Uterus (tissue), 4 donors: ENCODE measurements around the gene B4GALNT3. TPM values are rescaled to one million over a fixed set of nuclear protein-coding genes. Genes with fewer than 3 reads are reported as not detected.
A peak's percentile ranks its signal among the peaks of the same experiment; 100 is the strongest.

ENCODE experiments used
- DNase-seq, 2 donors: peaks; one replicate each; pipeline ENCODE4 v3.0.0-alpha.2; 2019 to 2020
- H3K27ac ChIP-seq, 2 donors: fragments of 200-600 bp; sonication (generic); 1 replicate in 1 of 2; 2 replicates in 1 of 2; pipeline ENCODE4 v1.5.1; 2016 to 2018
- H3K27me3 ChIP-seq, 2 donors: fragments of 200-600 bp; sonication (generic); one replicate each; pipeline ENCODE4 v1.5.1; 2018 to 2019; ENCODE audit warnings: control low read depth in 1 of 2
- H3K36me3 ChIP-seq, 2 donors: fragments of 200-600 bp; sonication (generic); one replicate each; pipeline ENCODE4 v1.5.1; 2019; ENCODE audit warnings: control low read depth in 1 of 2
- H3K4me1 ChIP-seq, 2 donors: fragments of 200-600 bp; sonication (generic); one replicate each; pipeline ENCODE4 v1.5.1; 2018 to 2019; ENCODE audit warnings: control low read depth in 1 of 2
- H3K4me3 ChIP-seq, 2 donors: fragments of 200-600 bp; sonication (generic); 1 replicate in 1 of 2; 2 replicates in 1 of 2; pipeline ENCODE4 v1.5.1; 2018 to 2019; ENCODE audit warnings: mild to moderate bottlenecking in 1 of 2
- H3K9me3 ChIP-seq, 2 donors: fragments of 200-600 bp; sonication (generic); one replicate each; pipeline ENCODE4 v1.5.1; 2019; ENCODE audit warnings: control low read depth in 1 of 2
- POLR2A ChIP-seq, 2 donors: fragments of 450-650 bp; IDR thresholded peaks; one replicate each; pipeline ENCODE4 v1.6.1; 2016; ENCODE audit warnings: antibody characterized with exemption in 2 of 2, mild to moderate bottlenecking in 1 of 2, moderate library complexity in 1 of 2
- intact Hi-C: fragments of 100-400 bp; cut with DNase I; formaldehyde crosslinking; loops from one replicate; pipeline ENCODE4 v1.15.1; 2023; ENCODE audit warnings: low total_unique reads
- total RNA-seq, 4 donors: library from RNA; depleted of rRNA in 3 of 4; stranded (reverse); fragments of >200 nt in 3 of 4; gene quantifications; one replicate each; pipeline versions ENCODE4 v1.1.0 to v1.2.4, GENCODE V29; 2014 to 2023
- TF ChIP-seq, protein P1 (sequence below), 4 experiments: fragments of 200-600 bp in 2 of 4; fragments of 450-650 bp in 2 of 4; sonication (generic) in 2 of 4; IDR thresholded peaks; one replicate each; pipeline ENCODE4 v1.5.1; 2016 to 2019; ENCODE audit warnings: antibody characterized with exemption in 4 of 4, mild to moderate bottlenecking in 2 of 4, moderate library complexity in 1 of 4
- donor health status: DM: yes; HTN: yes; CAD: no.

Gene B4GALNT3
- total RNA-seq, 4 donors from 2014 or later = 2.2 to 29.2 (median 3.1) TPM

DNA sequence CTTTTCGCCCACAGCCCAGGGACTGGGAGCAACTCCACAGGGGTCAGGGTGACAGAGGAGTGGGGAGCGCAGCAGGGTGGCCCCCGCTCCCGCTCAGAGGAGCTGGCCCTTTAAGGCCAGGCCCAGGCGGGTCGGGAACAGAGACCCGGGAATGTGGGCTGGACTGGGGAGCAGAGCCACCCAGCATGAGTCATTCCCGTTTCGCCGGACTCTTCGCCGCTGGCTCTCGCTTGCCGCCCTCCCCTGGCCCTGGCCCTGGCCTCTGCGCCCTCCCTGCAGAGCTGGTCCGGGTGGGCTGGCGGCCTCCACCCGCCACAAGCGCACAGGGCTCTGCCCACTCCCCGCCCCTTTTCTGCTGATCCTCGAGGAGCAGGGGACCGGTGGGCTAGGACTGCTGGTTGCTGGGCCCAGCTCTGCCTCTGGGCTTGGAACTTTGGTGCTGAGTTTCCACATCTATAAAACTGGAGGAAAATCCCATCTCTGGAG lies 110.7 kb downstream of the B4GALNT3 start:
- Histone ChIP-seq H3K4me3 (peak overlapping the region; percentile 46 to 53), H3K27ac (peak overlapping the region; percentile 87 to 92), H3K4me1 (no peaks in the 10 kb centered on the region), H3K36me3 (no peaks in the 10 kb centered on the region), H3K9me3 (no peaks in the 10 kb centered on the region), H3K27me3 (no peaks in the 10 kb centered on the region)
- DNase-seq = peak; percentile 80
- intact Hi-C loops = loop anchor here (5.0 to 10.0 kb wide), 2 partner anchors 182 to 1034 kb away; partner anchors contain the start of gene WNK1
- TF ChIP-seq, protein P1, sequence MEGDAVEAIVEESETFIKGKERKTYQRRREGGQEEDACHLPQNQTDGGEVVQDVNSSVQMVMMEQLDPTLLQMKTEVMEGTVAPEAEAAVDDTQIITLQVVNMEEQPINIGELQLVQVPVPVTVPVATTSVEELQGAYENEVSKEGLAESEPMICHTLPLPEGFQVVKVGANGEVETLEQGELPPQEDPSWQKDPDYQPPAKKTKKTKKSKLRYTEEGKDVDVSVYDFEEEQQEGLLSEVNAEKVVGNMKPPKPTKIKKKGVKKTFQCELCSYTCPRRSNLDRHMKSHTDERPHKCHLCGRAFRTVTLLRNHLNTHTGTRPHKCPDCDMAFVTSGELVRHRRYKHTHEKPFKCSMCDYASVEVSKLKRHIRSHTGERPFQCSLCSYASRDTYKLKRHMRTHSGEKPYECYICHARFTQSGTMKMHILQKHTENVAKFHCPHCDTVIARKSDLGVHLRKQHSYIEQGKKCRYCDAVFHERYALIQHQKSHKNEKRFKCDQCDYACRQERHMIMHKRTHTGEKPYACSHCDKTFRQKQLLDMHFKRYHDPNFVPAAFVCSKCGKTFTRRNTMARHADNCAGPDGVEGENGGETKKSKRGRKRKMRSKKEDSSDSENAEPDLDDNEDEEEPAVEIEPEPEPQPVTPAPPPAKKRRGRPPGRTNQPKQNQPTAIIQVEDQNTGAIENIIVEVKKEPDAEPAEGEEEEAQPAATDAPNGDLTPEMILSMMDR (IDR thresholded peaks at IDR 0.05) = peak in 1 of 4 experiments; percentile 12
- peak; percentile 46 to 65 for TF ChIP-seq POLR2A (IDR thresholded peaks at IDR 0.05)

DNA sequence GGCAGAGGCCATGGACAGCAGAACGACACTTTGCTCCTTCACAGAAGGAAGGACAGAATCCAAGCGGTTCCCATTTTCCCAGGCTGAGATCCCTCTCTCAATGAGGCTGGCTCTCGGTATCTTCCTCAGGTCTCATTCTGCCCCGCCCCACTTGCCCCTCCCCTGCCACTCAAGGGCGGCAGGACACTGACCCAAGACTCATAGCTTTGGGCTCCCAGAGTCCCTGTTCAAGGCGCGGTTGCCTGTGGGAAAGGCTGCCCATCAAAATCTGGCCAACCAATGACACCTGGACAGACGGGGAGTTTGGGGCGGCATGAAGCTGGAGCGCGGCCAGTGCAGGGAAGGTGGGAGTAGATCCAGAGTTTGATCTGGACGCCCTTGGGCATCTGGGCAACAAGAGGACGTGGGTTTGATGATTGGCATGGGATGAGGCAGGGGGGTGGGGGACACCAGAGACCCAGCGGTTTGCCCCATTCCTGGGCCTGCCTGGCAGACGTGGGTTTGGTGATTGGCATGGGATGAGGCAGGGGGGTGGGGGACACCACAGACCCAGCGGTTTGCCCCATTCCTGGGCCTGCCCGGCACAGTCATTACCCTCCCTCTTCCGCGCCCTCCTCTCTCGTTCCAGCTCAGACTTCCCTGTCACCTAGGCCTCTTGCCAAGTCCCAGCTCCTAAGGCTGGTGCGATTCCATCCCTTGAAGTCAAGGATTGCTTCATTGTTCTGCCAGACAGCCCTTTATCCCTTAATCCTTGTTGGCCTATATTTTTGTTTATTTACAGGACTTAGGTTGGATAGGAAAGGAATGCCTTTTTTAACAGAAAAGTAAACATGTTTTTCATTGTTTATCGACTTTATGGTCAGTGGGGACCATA lies 111.4 kb downstream of the B4GALNT3 start:
- TF ChIP-seq POLR2A (IDR thresholded peaks at IDR 0.05) = no peak
- TF ChIP-seq, protein P1 (IDR thresholded peaks at IDR 0.05) = no peak
- no peaks in the 10 kb centered on the region for H3K36me3 ChIP-seq
- peak; percentile 74 to 83 for DNase-seq
- H3K27me3 ChIP-seq = no peaks in the 10 kb centered on the region
- H3K4me1 ChIP-seq = no peaks in the 10 kb centered on the region
- H3K27ac ChIP-seq = peak overlapping the region; percentile 87 to 92
- intact Hi-C loops = loop anchor here (5.0 to 10.0 kb wide), 2 partner anchors 181 to 1034 kb away; partner anchors contain the start of gene WNK1
- no peaks in the 10 kb centered on the region for H3K9me3 ChIP-seq
- peak overlapping the region; percentile 46 to 53 for H3K4me3 ChIP-seq

DNA sequence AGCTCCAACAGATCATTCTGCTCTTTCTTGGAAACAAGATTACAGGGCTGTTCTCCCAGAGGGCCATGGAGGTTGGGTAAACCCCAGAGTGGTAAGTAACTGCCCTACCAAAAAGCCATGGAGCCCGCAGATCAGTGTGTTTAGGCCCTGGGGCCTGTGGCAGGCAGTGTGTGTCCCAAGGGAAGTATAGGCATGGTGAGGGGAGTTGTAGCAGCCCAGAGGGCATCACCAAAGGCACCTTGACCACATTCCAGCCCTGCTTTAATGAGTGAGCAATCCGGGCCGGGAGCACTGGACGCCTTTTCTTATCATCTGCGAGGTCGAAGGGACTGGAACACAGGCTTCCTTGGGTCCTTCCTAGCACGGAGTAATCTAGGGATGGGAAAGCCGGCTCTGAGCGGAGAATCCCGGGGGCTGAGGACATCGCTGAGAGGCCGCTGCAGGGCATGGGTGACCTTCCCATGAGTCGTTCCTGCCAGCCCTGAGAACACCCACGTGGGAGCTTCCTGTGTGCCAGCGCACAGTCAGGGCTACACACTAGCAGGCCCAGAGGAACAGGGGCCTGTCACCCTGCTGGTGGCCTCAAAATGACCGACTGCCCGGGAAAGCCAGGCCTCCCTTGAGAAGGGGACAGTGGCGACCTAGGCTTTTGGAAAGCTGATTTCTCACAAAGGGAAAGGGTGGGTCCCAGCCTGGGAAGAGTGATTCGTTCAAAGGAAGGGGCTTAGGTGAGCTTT lies 112.2 kb downstream of the B4GALNT3 start:
- Histone ChIP-seq H3K9me3 (no peaks in the 10 kb centered on the region), H3K4me3 (no peak overlapping the region), H3K36me3 (no peaks in the 10 kb centered on the region), H3K27ac (peak overlapping the region; percentile 87 to 92), H3K4me1 (no peaks in the 10 kb centered on the region), H3K27me3 (no peaks in the 10 kb centered on the region)
- intact Hi-C loops = loop anchor here (5.0 to 10.0 kb wide), 2 partner anchors 180 to 1033 kb away; partner anchors contain the start of gene WNK1
- no peak for TF ChIP-seq POLR2A (IDR thresholded peaks at IDR 0.05)
- TF ChIP-seq, protein P1 (IDR thresholded peaks at IDR 0.05) = no peak
- DNase-seq = no peak

DNA sequence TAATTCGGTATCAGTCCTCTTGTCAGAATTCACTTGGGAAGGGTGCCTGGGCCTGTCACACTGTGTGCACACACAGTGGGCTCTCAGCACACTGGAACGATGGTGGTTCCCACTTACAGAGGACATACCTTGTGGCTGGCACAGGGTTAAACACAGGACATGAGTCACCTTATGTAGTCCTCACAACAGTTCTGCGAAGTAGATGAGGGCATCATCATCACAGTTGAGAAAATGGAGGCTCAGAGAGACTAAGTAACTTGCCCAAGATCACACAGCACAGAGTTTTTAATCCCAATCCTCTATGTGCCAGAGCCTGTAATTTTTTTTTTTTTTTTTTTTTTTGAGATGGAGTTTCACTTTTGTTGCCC lies 112.8 kb downstream of the B4GALNT3 start:
- H3K27ac ChIP-seq = peak overlapping the region; percentile 87 to 92
- TF ChIP-seq POLR2A (IDR thresholded peaks at IDR 0.05) = no peak
- TF ChIP-seq, protein P1 (IDR thresholded peaks at IDR 0.05) = no peak
- intact Hi-C loops = loop anchor here (5.0 to 10.0 kb wide), 2 partner anchors 180 to 1032 kb away; partner anchors contain the start of gene WNK1
- DNase-seq = no peak
- H3K36me3 ChIP-seq = no peaks in the 10 kb centered on the region
- no peak overlapping the region for H3K4me3 ChIP-seq
- no peaks in the 10 kb centered on the region for H3K4me1 ChIP-seq
- no peaks in the 10 kb centered on the region for H3K9me3 ChIP-seq
- H3K27me3 ChIP-seq = no peaks in the 10 kb centered on the region
